GM23338 (cell line): ENCODE results near the gene LRRC8E. TPM values are rescaled to one million over a fixed set of nuclear protein-coding genes. Genes with fewer than 3 reads are reported as not detected.

Experiments
- ATAC-seq: fragments of 200-7000 bp; cut with Tn5 transposase; 3 replicates; pipeline ENCODE4 v1.9.1; 2020
- DNase-seq: peaks from one replicate; pipeline ENCODE4 v3.0.0-alpha.2; 2015; ENCODE audit warnings: low spot score
- H2AFZ ChIP-seq: fragments of 200-600 bp; sonication (generic); 2 replicates; pipeline ENCODE4 v1.8.0; 2016; ENCODE audit warnings: antibody characterized with exemption, mild to moderate bottlenecking, moderate library complexity
- H3F3A ChIP-seq: fragments of 200-600 bp; sonication (generic); replicated peaks from 2 replicates; pipeline ENCODE4 v1.8.0; 2017; ENCODE audit warnings: antibody characterized with exemption, mixed run types, low read depth
- H3K27ac ChIP-seq: fragments of 200-600 bp; sonication (generic); 2 replicates; pipeline ENCODE4 v1.6.1; 2016; ENCODE audit warnings: low read depth
- H3K27me3 ChIP-seq: fragments of 200-600 bp; sonication (generic); 2 replicates; pipeline ENCODE4 v1.8.0; 2016; ENCODE audit warnings: mild to moderate bottlenecking, mixed run types, moderate library complexity; ENCODE audit not compliant: insufficient read depth
- H3K36me3 ChIP-seq: fragments of 200-600 bp; sonication (generic); 2 replicates; pipeline ENCODE4 v1.8.0; 2016; ENCODE audit warnings: mild to moderate bottlenecking; ENCODE audit not compliant: insufficient read depth
- H3K4me1 ChIP-seq: fragments of 200-600 bp; sonication (generic); 2 replicates; pipeline ENCODE4 v1.8.0; 2016; ENCODE audit warnings: mild to moderate bottlenecking, moderate library complexity; ENCODE audit not compliant: insufficient read depth
- H3K4me2 ChIP-seq: fragments of 200-600 bp; sonication (generic); 2 replicates; pipeline ENCODE4 v1.7.1; 2017; ENCODE audit warnings: mixed run types
- H3K4me3 ChIP-seq: fragments of 200-600 bp; sonication (generic); 2 replicates; pipeline ENCODE4 v1.6.1; 2016; ENCODE audit warnings: mixed run types
- H3K79me2 ChIP-seq: fragments of 200-600 bp; sonication (generic); replicated peaks from 2 replicates; pipeline ENCODE4 v1.8.0; 2017; ENCODE audit warnings: mild to moderate bottlenecking; ENCODE audit not compliant: insufficient read depth
- H3K9me2 ChIP-seq: fragments of 200-600 bp; sonication (generic); 2 replicates; pipeline ENCODE4 v1.8.0; 2017; ENCODE audit not compliant: insufficient read depth
- H4K20me1 ChIP-seq: fragments of 200-600 bp; sonication (generic); replicated peaks from 2 replicates; pipeline ENCODE4 v1.8.0; 2017; ENCODE audit warnings: mild to moderate bottlenecking; ENCODE audit not compliant: insufficient read depth
- H3K27ac Mint-ChIP-seq: 2 replicates; pipeline ENCODE4 v1.8.0; 2020; ENCODE audit warnings: inconsistent platforms, mild to moderate bottlenecking, moderate library complexity, mixed read lengths
- H3K27me3 Mint-ChIP-seq: 3 replicates; pipeline ENCODE4 v1.8.0; 2022; ENCODE audit warnings: low read depth, mild to moderate bottlenecking, moderate library complexity, mixed read lengths, inconsistent platforms; ENCODE audit not compliant: insufficient read depth, poor library complexity
- H3K36me3 Mint-ChIP-seq: 3 replicates; pipeline ENCODE4 v1.8.0; 2021; ENCODE audit warnings: low read depth, mild to moderate bottlenecking, inconsistent platforms, moderate library complexity, mixed read lengths
- H3K4me1 Mint-ChIP-seq: 3 replicates; pipeline ENCODE4 v1.8.0; 2020; ENCODE audit warnings: mild to moderate bottlenecking, inconsistent platforms, mixed read lengths
- H3K4me3 Mint-ChIP-seq: 3 replicates; pipeline ENCODE4 v1.8.0; 2021; ENCODE audit warnings: moderate library complexity, mild to moderate bottlenecking, inconsistent platforms, mixed read lengths
- H3K9me3 Mint-ChIP-seq: 3 replicates; pipeline ENCODE4 v1.8.0; 2020; ENCODE audit warnings: moderate library complexity, mild to moderate bottlenecking, inconsistent platforms, mixed read lengths
- ETS1 ChIP-seq: IDR thresholded peaks from 2 replicates; pipeline ENCODE4 v1.6.1; 2016; ENCODE audit warnings: antibody characterized with exemption
- EZH2 ChIP-seq: fragments of 200-600 bp; sonication (generic); IDR thresholded peaks from one replicate; pipeline ENCODE4 v1.8.0; 2017; ENCODE audit warnings: antibody characterized with exemption, mild to moderate bottlenecking, low read depth; ENCODE audit not compliant: unreplicated experiment
- NANOG ChIP-seq: IDR thresholded peaks from 2 replicates; pipeline ENCODE4 v1.6.1; 2016; ENCODE audit warnings: antibody characterized with exemption, borderline replicate concordance
- STAT1 ChIP-seq: IDR thresholded peaks from one replicate; pipeline ENCODE4 v1.6.1; 2016; ENCODE audit warnings: antibody characterized with exemption; ENCODE audit not compliant: unreplicated experiment
- ZNF114 ChIP-seq: fragments of 250-450 bp; sonication (Bioruptor Pico); IDR thresholded peaks from 2 replicates; pipeline ENCODE4 v1.5.0; 2020; ENCODE audit warnings: mild to moderate bottlenecking, moderate library complexity
- ZNF331 ChIP-seq: fragments of 250-450 bp; sonication (Bioruptor Pico); IDR thresholded peaks from 2 replicates; pipeline ENCODE4 v1.5.0; 2020; ENCODE audit warnings: low read depth, mild to moderate bottlenecking, moderate library complexity
- ZNF462 ChIP-seq: fragments of 250-450 bp; sonication (Bioruptor Pico); IDR thresholded peaks from 2 replicates; pipeline ENCODE4 v1.5.0; 2020; ENCODE audit warnings: mild to moderate bottlenecking, moderate library complexity
- polyA plus RNA-seq: library from polyadenylated mRNA; unstranded; fragments of >200 nt; fragmentation: Nextera tagmentation; extraction: Ambion mirVana; gene quantifications from 2 replicates; pipeline ENCODE4 v1.2.1, GENCODE V29; 2016
- total RNA-seq: library from RNA; depleted of rRNA; stranded (reverse); fragments of >200 nt; shearing (Covaris generic); gene quantifications from 2 replicates; pipeline ENCODE4 v1.2.3, GENCODE V29; 2014
- TF ChIP-seq, protein P1 (sequence below), 2 experiments: fragments of 200-600 bp in 1 of 2; sonication (generic) in 1 of 2; conservative IDR thresholded peaks; 2 replicates each; pipeline versions ENCODE4 v1.5.1 to v1.6.1; 2016 to 2017; ENCODE audit warnings: antibody characterized with exemption in 2 of 2, low read depth in 2 of 2, mild to moderate bottlenecking in 2 of 2, moderate library complexity in 1 of 2

LRRC8E gene
- total and polyA plus RNA-seq, 2 experiments from 2014 or later, result 0.29 to 4.8 TPM

GRCh38 chr19:7926727-7927604, 38.7 kb downstream of the LRRC8E start:
- H3K27me3 ChIP-seq, result no peaks in the 10 kb centered on the region
- Mint-ChIP-seq H3K4me1 (peaks cover 4% of the 10 kb centered on the region), H3K27ac (peak overlapping the region; percentile 56; the same call in 1 of the 2 replicates), H3K27me3 (peaks cover 21% of the 10 kb centered on the region), H3K4me3 (peak overlapping the region; percentile 78), H3K36me3 (peaks cover 34% of the 10 kb centered on the region), H3K9me3 (no peaks in the 10 kb centered on the region)
- no peak overlapping the region for H2AFZ ChIP-seq
- H3K4me2 ChIP-seq, result peak overlapping the region; percentile 90; the same call in 1 of the 2 replicates
- H3K36me3 ChIP-seq, result no peaks in the 10 kb centered on the region; the same call in 1 of the 2 replicates
- peaks cover 26% of the 10 kb centered on the region for H3F3A ChIP-seq
- H3K4me1 ChIP-seq, result peaks cover 4% of the 10 kb centered on the region; the same call in 1 of the 2 replicates
- ATAC-seq, result no peak
- H4K20me1 ChIP-seq, result peaks cover 6% of the 10 kb centered on the region; the same call in 1 of the 2 replicates
- no peaks in the 10 kb centered on the region for H3K79me2 ChIP-seq
- DNase-seq, result no peak
- no peaks in the 10 kb centered on the region for H3K9me2 ChIP-seq
- H3K4me3 ChIP-seq, result peak overlapping the region; percentile 57; the same call in 1 of the 2 replicates
- H3K27ac ChIP-seq, result no peak overlapping the region
- no peak for TF ChIP-seq STAT1

DNA sequence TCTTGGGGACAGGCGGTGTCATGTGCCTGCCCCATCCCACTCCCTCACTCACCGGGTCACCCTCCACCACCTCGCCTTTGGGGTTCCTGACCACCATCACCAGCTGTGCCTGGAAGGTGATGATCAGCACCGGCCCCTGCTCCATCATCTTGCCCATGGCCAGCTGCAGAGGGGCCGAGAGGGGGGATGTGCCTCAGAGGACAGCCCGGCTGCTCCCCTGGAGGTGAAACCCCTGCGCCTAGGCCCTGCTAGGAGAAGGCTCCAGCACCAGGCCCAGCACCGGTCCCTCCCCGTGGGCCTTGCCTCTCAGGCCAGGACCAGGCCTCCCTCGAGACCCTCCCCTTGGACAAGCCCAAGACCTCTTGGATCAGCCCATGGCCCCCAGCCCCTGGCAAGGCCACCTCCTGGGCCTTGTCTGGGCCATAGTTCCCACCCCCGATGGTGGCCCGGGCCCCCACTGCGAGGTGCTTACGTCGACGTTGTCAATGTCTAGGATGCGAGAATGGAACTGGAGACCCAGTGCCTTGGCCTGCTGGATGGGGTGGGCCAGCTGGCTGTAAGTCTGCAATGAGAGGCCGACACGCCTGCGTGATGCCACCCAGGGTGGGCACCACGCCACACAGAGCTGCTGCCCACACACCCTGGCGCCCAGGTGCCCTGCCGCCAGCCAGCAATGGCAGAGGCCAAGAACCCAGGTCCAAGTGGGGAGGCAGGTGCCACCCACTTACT, 39.5 kb downstream of the LRRC8E start:
- Histone ChIP-seq H3K27ac (no peak overlapping the region), H2AFZ (no peak overlapping the region), H3K36me3 (no peaks in the 10 kb centered on the region; the same call in 1 of the 2 replicates), H3K4me3 (no peak overlapping the region), H3F3A (peaks cover 31% of the 10 kb centered on the region), H4K20me1 (peaks cover 6% of the 10 kb centered on the region; the same call in 1 of the 2 replicates), H3K9me2 (no peaks in the 10 kb centered on the region), H3K79me2 (no peaks in the 10 kb centered on the region), H3K4me2 (no peak overlapping the region), H3K4me1 (peaks cover 4% of the 10 kb centered on the region; the same call in 1 of the 2 replicates), H3K27me3 (no peaks in the 10 kb centered on the region)
- DNase-seq (no peak), ATAC-seq (no peak)
- no peaks in the 10 kb centered on the region for H3K9me3 Mint-ChIP-seq
- TF ChIP-seq, protein P1, sequence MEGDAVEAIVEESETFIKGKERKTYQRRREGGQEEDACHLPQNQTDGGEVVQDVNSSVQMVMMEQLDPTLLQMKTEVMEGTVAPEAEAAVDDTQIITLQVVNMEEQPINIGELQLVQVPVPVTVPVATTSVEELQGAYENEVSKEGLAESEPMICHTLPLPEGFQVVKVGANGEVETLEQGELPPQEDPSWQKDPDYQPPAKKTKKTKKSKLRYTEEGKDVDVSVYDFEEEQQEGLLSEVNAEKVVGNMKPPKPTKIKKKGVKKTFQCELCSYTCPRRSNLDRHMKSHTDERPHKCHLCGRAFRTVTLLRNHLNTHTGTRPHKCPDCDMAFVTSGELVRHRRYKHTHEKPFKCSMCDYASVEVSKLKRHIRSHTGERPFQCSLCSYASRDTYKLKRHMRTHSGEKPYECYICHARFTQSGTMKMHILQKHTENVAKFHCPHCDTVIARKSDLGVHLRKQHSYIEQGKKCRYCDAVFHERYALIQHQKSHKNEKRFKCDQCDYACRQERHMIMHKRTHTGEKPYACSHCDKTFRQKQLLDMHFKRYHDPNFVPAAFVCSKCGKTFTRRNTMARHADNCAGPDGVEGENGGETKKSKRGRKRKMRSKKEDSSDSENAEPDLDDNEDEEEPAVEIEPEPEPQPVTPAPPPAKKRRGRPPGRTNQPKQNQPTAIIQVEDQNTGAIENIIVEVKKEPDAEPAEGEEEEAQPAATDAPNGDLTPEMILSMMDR (conservative IDR thresholded peaks at IDR 0.05; ENCODE audit: low read depth in 2 of 2), result no peak
- TF ChIP-seq ZNF462 (CRISPR knock-in tag), result no peak
- TF ChIP-seq ZNF114, result no peak
- TF ChIP-seq EZH2, result no peak
- no peak for TF ChIP-seq ETS1
- no peak for TF ChIP-seq NANOG
- TF ChIP-seq ZNF331 (CRISPR knock-in tag), result no peak
- peaks cover 39% of the 10 kb centered on the region for H3K36me3 Mint-ChIP-seq
- H3K4me1 Mint-ChIP-seq, result peaks cover 4% of the 10 kb centered on the region
- no peak overlapping the region for H3K4me3 Mint-ChIP-seq
- H3K27ac Mint-ChIP-seq, result no peak overlapping the region
- peaks cover 21% of the 10 kb centered on the region for H3K27me3 Mint-ChIP-seq
